Stimulated activated CD8-positive, alpha-beta memory T cell treated with anti-CD3 and anti-CD28 coated beads, Interleukin-2, amount 100 ng/mL, for 48 hours (primary cell): ENCODE data around the gene TMEM144.

Experiments
- DNase-seq, 2 donors: peaks; one replicate each; pipeline ENCODE4 v3.0.0-alpha.2; 2020; ENCODE audit warnings: low read depth in 2 of 2

The TMEM144 gene

DNA sequence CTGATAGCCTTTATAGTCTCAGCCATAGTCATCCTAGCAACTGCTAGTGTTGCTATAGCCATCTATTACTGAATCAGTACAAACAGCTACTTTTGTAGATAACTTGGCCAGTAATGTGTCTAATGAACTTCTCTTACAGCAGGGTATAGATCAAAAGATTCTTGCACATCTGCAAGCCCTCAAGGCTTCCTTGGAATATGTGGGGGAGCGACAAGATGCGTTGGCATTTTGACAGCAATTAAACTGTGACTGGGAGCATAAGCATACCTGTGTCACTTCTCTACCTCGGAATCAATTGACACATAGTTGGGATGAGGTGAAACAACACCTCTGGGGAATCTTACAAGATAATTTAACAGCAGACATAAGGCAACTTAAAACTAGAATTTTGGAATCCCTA is 87.6 kb downstream of the TMEM144 start:
- no peak for DNase-seq

- DNase-seq, result no peak
Observed at GRCh38 chr4:158299459-158300007, 89.2 kb downstream of the TMEM144 start.

GRCh38 chr4:158300012-158300411 is 89.7 kb downstream of the TMEM144 start:
- no peak for DNase-seq

DNA sequence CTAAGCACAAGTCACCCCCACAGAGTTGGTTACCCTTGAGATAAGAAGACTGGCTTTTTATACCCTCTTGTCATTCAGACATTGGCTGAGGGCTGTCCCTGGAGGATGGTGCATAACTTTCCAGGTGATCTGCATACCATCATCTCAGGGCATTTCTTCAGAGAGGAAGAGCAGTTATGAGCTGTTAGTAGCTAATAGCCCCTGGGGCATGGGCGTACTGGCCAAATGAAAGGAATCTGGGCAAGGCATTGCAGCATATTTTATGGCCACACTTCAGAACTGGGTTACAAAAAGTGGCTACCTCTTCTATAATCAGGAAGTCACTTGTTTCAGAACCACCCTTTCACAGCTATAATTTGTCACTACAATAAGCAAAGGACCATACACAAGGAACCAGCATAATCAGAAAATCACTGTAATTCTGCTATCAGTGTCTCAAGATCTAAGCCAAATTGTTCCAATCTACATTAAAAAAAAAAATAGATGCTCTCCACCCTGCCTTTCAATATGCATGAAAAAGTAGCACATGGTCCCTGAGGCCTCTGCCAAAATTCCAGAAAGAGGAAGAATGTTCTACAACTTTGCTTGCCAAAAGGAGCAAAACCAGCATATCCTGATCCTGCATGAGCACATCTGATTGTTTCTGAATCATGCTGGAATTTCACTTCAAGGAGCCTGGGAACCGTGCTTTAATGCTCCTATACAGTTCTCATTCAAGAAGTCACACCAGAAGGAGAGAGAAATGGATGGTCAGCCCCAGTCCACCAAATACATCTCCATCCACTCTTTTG is 92.0 kb downstream of the TMEM144 start:
- no peak for DNase-seq

DNA sequence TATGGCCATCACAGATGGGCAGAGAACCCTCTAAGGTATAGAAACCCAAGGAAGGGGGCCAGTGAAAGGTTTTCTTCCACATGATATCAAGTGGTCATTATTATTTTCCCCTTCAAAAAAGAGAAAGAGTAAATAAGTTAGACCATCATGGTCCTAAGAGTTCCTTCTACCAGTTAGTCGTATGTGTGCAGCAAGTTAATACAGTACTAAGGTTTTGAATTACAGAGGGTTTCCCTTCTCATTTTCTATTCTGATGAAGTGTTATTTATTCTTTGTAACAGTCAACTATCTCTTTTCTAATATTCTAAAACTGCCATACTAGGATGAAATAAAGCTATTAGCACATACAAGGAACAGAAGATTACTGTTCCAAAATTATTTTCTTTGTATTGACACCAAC is 94.4 kb downstream of the TMEM144 start:
- DNase-seq, result no peak
